Spleen (tissue), 7 donors: Measurements from ENCODE around the gene MOB3B.

ENCODE experiments used
- POLR2A ChIP-seq, 3 donors: fragments of 450-650 bp; IDR thresholded peaks; one replicate each; pipeline ENCODE4 v1.5.1; 2017; ENCODE audit warnings: antibody characterized with exemption in 3 of 3, mild to moderate bottlenecking in 1 of 3
- POLR2AphosphoS5 ChIP-seq, 3 donors: sonication (generic); formaldehyde crosslinking; IDR thresholded peaks; one replicate each; pipeline ENCODE4 v1.5.1; 2017; ENCODE audit warnings: antibody characterized with exemption in 3 of 3
- TF ChIP-seq, protein P1 (sequence below), 11 experiments: fragments of 200-600 bp in 7 of 11; fragments of 450-650 bp in 4 of 11; sonication (generic) in 4 of 11; IDR thresholded peaks in 8 of 11; conservative IDR thresholded peaks in 3 of 11; 1 replicate in 7 of 11; 2 replicates in 4 of 11; pipeline versions ENCODE4 v1.4.0 to v1.8.0; 2016 to 2021; ENCODE audit warnings: antibody characterized with exemption in 11 of 11, inconsistent platforms in 4 of 11, mild to moderate bottlenecking in 1 of 11
- donor health status: DM: no; HTN: no; CAD: no; lungs with moderate emphysema.
- donor health status: DM: no; HTN: no; CAD: no.
- donor health status: DM: no; HTN: no; CAD: no.

DNA sequence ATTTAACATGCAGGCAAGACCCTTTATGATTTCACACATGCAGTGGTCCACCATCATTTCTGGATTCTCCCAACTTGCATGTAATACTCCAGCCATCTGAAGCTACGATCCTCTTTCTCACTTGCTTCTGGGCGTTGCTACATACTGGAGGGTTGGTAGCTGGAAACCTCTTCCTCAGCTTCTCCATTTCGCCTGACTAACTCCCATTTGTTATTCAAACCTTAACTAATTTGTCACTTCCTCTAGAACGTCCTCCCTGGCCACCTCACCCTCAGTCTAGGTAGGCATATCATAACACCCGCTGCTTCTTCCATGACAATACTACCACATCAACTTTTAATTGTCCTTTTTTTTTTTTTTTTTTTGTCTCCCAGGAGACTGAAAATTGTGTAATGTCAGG, 160.0 kb downstream of the MOB3B start:
- TF ChIP-seq, protein P1, sequence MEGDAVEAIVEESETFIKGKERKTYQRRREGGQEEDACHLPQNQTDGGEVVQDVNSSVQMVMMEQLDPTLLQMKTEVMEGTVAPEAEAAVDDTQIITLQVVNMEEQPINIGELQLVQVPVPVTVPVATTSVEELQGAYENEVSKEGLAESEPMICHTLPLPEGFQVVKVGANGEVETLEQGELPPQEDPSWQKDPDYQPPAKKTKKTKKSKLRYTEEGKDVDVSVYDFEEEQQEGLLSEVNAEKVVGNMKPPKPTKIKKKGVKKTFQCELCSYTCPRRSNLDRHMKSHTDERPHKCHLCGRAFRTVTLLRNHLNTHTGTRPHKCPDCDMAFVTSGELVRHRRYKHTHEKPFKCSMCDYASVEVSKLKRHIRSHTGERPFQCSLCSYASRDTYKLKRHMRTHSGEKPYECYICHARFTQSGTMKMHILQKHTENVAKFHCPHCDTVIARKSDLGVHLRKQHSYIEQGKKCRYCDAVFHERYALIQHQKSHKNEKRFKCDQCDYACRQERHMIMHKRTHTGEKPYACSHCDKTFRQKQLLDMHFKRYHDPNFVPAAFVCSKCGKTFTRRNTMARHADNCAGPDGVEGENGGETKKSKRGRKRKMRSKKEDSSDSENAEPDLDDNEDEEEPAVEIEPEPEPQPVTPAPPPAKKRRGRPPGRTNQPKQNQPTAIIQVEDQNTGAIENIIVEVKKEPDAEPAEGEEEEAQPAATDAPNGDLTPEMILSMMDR (IDR thresholded peaks at IDR 0.05 in 8 of 11, conservative IDR thresholded peaks at IDR 0.05 in 3 of 11) = no peak
- TF ChIP-seq POLR2A (IDR thresholded peaks at IDR 0.05) = no peak
- TF ChIP-seq POLR2AphosphoS5 (IDR thresholded peaks at IDR 0.05) = no peak
